ELR (cell line): Measurements from ENCODE around the gene SUPT5H.

ENCODE experiments used
- DNase-seq: peaks from one replicate; pipeline ENCODE4 v3.0.0-alpha.2; 2015; ENCODE audit warnings: low read depth

The SUPT5H gene

GRCh38 chr19:39409208-39410016 is 36.0 kb upstream of the SUPT5H start:
- peak; percentile 66 for DNase-seq

- peak; percentile 44 for DNase-seq
These were observed 35.2 kb upstream of the SUPT5H start for GRCh38 chr19:39410017-39410830.

GRCh38 chr19:39410831-39411080 is 34.6 kb upstream of the SUPT5H start:
- no peak for DNase-seq

- DNase-seq = no peak
These were observed 34.1 kb upstream of the SUPT5H start for GRCh38 chr19:39411081-39411831.

GRCh38 chr19:39411832-39412099 is 33.6 kb upstream of the SUPT5H start:
- peak; percentile 94 for DNase-seq

GRCh38 chr19:39412100-39412866 is 33.1 kb upstream of the SUPT5H start, which contains the start of gene PLEKHG2:
Gene PLEKHG2 (plus strand): TSS chr19:39412669. CDS start chr19:39414087, 1,418 bp downstream.
- peak; percentile 99 for DNase-seq

GRCh38 chr19:39412867-39413271 is 32.5 kb upstream of the SUPT5H start:
- DNase-seq = no peak

- peak; percentile 42 for DNase-seq
These were observed 32.0 kb upstream of the SUPT5H start for GRCh38 chr19:39413272-39413910.

GRCh38 chr19:39413911-39414608 is 31.3 kb upstream of the SUPT5H start:
- DNase-seq = peak; percentile 42

GRCh38 chr19:39415111-39416046 is 30.0 kb upstream of the SUPT5H start:
- no peak for DNase-seq

- no peak for DNase-seq
These were observed 28.9 kb upstream of the SUPT5H start for GRCh38 chr19:39416152-39417120.

- DNase-seq = no peak
These were observed 27.8 kb upstream of the SUPT5H start for GRCh38 chr19:39417463-39418181.

- peak; percentile 45 for DNase-seq
These were observed 26.4 kb upstream of the SUPT5H start for GRCh38 chr19:39419003-39419402.

- DNase-seq = no peak
These were observed 24.6 kb upstream of the SUPT5H start for GRCh38 chr19:39420769-39421168.

- no peak for DNase-seq
These were observed 23.4 kb upstream of the SUPT5H start for GRCh38 chr19:39422020-39422419.

GRCh38 chr19:39423258-39424086 is 21.9 kb upstream of the SUPT5H start:
- DNase-seq = no peak

- no peak for DNase-seq
These were observed 20.4 kb upstream of the SUPT5H start for GRCh38 chr19:39424934-39425333.
